RWPE1 (cell line): ENCODE measurements around the gene PYDC1.

Experiments used
- CTCF ChIA-PET: fragments of 350-600 bp; sonication (Branson Sonifier 250); formaldehyde crosslinking; extraction: SDS; loops from one replicate; lab custom pipeline; 2021; lab: Yijun Ruan, JAX
- POLR2A ChIA-PET: fragments of 400-600 bp; formaldehyde crosslinking; extraction: SDS; loops from one replicate; lab custom pipeline; 2020; ENCODE audit warnings: antibody characterized with exemption; ENCODE audit not compliant: low non-redundant PET; lab: Yijun Ruan, JAX
- DNase-seq: peaks from one replicate; pipeline ENCODE4 v3.0.0; 2012; ENCODE audit warnings: low spot score
- H3K27ac ChIP-seq: fragments of 450-650 bp; 2 replicates; pipeline ENCODE4 v1.5.1; 2017
- TF ChIP-seq, protein P1 (sequence below): fragments of 450-650 bp; conservative IDR thresholded peaks from 2 replicates; pipeline ENCODE4 v1.5.1; 2017; ENCODE audit warnings: low read depth, mild to moderate bottlenecking

The PYDC1 gene

DNA sequence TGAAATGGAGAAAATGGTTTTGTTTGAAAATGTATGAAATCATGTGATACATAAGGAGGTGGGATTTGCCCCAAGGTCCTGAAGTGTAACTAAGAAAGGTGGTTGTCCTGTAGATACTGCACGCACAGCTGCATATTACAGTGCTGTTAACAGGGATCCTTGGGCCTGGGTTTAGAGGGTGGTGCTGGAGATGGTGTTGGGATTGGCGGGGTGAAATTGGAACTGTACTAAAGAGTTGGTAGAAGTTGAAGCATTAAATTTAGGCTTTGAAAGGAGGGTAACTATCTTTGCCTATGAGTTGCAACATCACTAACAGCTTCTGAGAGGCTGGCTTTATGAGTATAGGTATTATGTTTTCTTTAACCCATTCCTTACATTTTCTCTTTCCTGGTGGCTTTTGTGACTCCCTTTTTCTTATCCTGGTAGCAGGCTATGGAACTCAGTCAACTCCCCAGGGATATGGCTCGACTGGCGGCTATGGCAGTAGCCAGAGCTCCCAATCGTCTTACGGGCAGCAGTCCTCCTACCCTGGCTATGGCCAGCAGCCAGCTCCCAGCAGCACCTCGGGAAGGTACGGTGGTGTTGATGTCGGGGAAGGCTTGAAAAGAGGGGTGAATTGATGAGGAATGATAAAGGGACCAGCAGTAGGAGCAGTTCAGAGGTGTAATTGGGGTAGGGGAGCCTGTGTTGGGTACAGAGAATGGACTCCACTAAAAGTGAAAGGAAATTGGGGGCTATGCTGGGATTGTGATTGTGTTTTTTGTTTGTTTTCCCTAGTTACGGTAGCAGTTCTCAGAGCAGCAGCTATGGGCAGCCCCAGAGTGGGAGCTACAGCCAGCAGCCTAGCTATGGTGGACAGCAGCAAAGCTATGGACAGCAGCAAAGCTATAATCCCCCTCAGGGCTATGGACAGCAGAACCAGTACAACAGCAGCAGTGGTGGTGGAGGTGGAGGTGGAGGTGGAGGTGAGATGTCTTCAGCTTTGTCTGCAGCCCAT lies 33.2 kb downstream of the PYDC1 start:
- ChIA-PET POLR2A (interaction anchor here (0.5 to 0.6 kb wide), 2 partner anchors 31 to 143 kb away, joined by 4 to 7 read pairs; no protein-coding TSS in a partner anchor), CTCF (interaction anchor here (0.7 kb wide), 1 partner anchor 33 kb away, joined by 3 read pairs; no protein-coding TSS in a partner anchor)
- peak overlapping the region; percentile 24 for H3K27ac ChIP-seq
- no peak for DNase-seq
- TF ChIP-seq, protein P1, sequence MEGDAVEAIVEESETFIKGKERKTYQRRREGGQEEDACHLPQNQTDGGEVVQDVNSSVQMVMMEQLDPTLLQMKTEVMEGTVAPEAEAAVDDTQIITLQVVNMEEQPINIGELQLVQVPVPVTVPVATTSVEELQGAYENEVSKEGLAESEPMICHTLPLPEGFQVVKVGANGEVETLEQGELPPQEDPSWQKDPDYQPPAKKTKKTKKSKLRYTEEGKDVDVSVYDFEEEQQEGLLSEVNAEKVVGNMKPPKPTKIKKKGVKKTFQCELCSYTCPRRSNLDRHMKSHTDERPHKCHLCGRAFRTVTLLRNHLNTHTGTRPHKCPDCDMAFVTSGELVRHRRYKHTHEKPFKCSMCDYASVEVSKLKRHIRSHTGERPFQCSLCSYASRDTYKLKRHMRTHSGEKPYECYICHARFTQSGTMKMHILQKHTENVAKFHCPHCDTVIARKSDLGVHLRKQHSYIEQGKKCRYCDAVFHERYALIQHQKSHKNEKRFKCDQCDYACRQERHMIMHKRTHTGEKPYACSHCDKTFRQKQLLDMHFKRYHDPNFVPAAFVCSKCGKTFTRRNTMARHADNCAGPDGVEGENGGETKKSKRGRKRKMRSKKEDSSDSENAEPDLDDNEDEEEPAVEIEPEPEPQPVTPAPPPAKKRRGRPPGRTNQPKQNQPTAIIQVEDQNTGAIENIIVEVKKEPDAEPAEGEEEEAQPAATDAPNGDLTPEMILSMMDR = no peak

DNA sequence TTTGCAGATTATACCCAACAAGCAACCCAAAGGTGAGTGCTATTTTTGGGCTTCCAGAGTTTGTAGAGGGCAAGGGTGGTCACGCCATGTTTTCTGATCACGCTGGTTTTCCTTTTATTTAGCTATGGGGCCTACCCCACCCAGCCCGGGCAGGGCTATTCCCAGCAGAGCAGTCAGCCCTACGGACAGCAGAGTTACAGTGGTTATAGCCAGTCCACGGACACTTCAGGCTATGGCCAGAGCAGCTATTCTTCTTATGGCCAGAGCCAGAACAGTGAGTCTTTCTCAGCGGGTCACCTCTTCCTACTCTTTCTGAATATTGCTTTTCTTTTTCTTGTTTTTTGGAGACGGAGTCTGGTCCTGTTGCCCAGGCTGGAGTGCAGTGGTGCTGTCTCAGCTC lies 34.5 kb downstream of the PYDC1 start:
- no peak for DNase-seq
- peak overlapping the region; percentile 50 for H3K27ac ChIP-seq
- TF ChIP-seq, protein P1 = no peak
- ChIA-PET POLR2A (no interaction called here), CTCF (interaction anchor here (1.1 kb wide), 1 partner anchor 198 kb away, joined by 3 read pairs; the partner anchor contains the start of gene HSD3B7)

DNA sequence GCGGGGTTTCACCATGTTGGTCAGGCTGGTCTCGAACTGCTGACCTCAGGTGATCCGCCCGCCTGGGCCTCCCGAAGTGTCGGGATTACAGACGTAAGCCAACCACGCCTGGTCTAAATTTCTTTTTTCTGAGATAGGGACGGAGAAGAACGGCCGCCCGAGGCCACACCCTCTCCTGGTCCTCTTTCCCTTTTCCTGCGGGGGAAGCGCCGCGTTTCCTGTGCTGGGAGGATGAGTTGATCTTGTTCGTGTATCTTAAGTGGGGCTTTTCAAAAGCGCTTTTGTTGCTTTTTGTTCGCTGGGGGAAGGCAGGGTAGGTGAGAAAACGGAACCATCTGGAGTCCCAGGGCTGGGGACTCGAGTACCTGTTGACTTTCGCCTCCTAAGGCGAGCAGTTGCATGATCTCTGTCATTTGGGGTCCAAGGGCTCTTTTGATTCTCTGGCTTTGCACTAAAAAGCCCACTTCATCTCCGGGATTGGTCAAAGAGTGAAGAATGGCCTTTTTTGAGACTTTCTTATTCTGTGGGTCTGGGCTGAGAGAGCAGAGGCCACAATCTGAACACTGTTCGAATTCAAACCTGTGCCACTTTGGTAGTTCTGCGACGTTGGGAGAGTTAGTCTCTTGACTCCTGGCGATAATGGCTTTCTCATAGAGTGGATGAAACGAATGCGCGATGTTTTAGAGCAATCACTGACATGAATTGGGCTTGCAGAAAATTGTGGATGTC lies 35.7 kb downstream of the PYDC1 start:
- peak overlapping the region; percentile 93 for H3K27ac ChIP-seq
- DNase-seq = peak; percentile 34
- CTCF ChIA-PET = interaction anchor here (0.6 to 1.0 kb wide), 2 partner anchors 9 to 256 kb away, joined by 3 read pairs; no protein-coding TSS in a partner anchor
- TF ChIP-seq, protein P1 = no peak
- POLR2A ChIA-PET = no interaction called here

DNA sequence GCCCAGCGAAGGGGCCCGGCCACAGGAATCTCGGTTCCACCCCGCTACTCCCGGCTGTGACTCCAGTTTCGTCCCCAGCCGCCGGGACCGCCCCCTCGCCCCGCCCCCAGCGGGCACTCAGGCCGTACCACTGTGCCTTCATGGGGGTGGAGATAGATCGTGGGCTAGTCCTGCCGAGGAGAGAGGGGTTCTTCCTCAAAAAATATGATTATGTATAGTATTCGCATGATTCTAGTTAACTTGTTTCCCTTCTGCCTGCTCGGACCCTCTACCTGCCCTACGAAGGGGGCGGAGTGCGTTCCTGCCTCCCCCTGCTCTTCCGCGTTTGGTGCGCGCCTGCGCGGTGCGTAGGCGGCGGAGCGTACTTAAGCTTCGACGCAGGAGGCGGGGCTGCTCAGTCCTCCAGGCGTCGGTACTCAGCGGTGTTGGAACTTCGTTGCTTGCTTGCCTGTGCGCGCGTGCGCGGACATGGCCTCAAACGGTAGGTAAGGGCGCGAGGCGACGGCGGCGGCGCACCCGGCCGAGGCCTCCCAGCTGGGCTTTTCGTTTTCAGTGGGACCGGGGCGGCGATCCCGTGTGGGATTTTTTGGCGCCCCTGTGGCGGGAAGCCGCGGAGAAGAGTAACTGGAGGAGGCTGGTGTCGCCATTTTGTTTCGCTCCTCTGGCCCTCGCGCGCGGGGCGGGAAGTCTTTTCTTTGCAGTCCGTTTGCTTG lies 37.0 kb downstream of the PYDC1 start, which contains the start of gene FUS:
TSS of gene FUS (plus strand) at position 393 of the 713 bp plus-strand sequence. CDS start at position 469, 76 bp downstream.
- TF ChIP-seq, protein P1 = no peak
- ChIA-PET CTCF (interaction anchor here (1.0 to 1.4 kb wide), 2 partner anchors 10 to 195 kb away, joined by 3 to 5 read pairs; partner anchors contain the start of gene HSD3B7), POLR2A (interaction anchor here (0.5 to 1.2 kb wide), 5 partner anchors 22 to 88 kb away, joined by 3 to 7 read pairs (median 3); partner anchors contain the start of genes KAT8, PRSS8 and PYCARD)
- H3K27ac ChIP-seq = peak within 1 kb of the TSS; percentile 93
- peak; percentile 96 for DNase-seq

DNA sequence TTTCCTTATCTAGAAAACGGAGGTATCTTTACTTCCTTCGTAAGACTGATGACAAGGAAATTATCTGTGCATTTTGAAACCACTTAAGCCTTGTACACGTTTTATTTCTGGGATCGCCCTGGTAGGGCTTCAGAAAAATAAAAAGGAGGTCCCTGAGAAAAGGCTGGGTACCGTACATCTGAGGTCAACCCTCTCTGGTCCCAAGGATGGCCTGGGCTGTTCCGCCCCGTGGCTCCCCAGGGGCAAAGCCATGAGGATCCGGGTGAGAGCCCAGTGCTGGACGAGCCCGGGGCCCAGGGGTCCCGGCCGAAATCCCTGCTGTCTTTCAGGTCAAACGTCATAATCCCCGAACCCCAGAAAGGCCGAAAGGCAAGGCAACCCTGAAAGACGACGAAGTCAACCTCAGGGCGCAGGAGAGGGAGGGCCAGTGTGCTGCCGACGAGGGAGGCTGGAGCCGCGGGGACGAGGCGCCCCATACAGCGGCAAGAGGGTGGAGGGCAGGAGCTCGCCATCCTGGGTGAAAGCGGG lies 37.7 kb downstream of the PYDC1 start:
- DNase-seq = peak; percentile 35
- H3K27ac ChIP-seq = peak overlapping the region; percentile 93
- ChIA-PET POLR2A (interaction anchor here (0.5 to 0.6 kb wide), 3 partner anchors 23 to 87 kb away, joined by 3 to 7 read pairs (median 3); partner anchors contain the start of gene PYCARD), CTCF (interaction anchor here (1.4 kb wide), 1 partner anchor 194 kb away, joined by 5 read pairs; the partner anchor contains the start of gene HSD3B7)
- TF ChIP-seq, protein P1 = no peak
